AG10803 (cell line): Measurements from ENCODE around the gene RBSN.

Source experiments
- DNase-seq: peaks from one replicate; pipeline ENCODE4 v3.0.0; 2010; ENCODE audit warnings: low read depth
- H3K4me3 ChIP-seq: 2 replicates; pipeline ENCODE4 v1.5.1; 2011; ENCODE audit warnings: mild to moderate bottlenecking, low read length, control low read depth
- CTCF ChIP-seq: conservative IDR thresholded peaks from 2 replicates; pipeline ENCODE4 v1.5.1; 2011; ENCODE audit warnings: mild to moderate bottlenecking, low read length, control low read depth, inconsistent platforms

Gene RBSN

GRCh38 chr3:15050405-15051092, 48.4 kb downstream of the RBSN start:
- TF ChIP-seq CTCF = no peak
- DNase-seq = no peak
- H3K4me3 ChIP-seq = no peak overlapping the region

GRCh38 chr3:15049584-15049983, 49.4 kb downstream of the RBSN start:
- DNase-seq = no peak
- TF ChIP-seq CTCF = no peak
- no peak overlapping the region for H3K4me3 ChIP-seq

- DNase-seq = no peak
- TF ChIP-seq CTCF = no peak
- H3K4me3 ChIP-seq = no peak overlapping the region
Measured at GRCh38 chr3:15045667-15046066, 53.3 kb downstream of the RBSN start.

- H3K4me3 ChIP-seq = no peak overlapping the region
- DNase-seq = no peak
- no peak for TF ChIP-seq CTCF
Measured at GRCh38 chr3:15044326-15044725, 54.6 kb downstream of the RBSN start.

GRCh38 chr3:15043408-15044171, 55.4 kb downstream of the RBSN start:
- no peak for TF ChIP-seq CTCF
- DNase-seq = no peak
- no peak overlapping the region for H3K4me3 ChIP-seq

GRCh38 chr3:15042936-15043335, 56.0 kb downstream of the RBSN start:
- DNase-seq = peak; percentile 24
- no peak for TF ChIP-seq CTCF
- H3K4me3 ChIP-seq = no peak overlapping the region

GRCh38 chr3:15041950-15042349, 57.0 kb downstream of the RBSN start:
- DNase-seq = no peak
- no peak for TF ChIP-seq CTCF
- no peak overlapping the region for H3K4me3 ChIP-seq
